ENCODE results near the gene MLF2. TPM values are rescaled to one million over a fixed set of nuclear protein-coding genes. Genes with fewer than 3 reads are reported as not detected.
A peak's percentile ranks its signal among the peaks of the same experiment; 100 is the strongest.

Gene MLF2
- total and polyA plus RNA-seq, 2 of the 13 experiments (the other 11 are each of a cell fraction or from before 2014, with no cell fraction given), result 88.1 to 167 TPM

GRCh38 chr12:6784296-6784695, 31.4 kb upstream of the MLF2 start:
- no peak overlapping the region for H3K4me3 ChIP-seq (replicated peaks in 1 of 3; ENCODE audit: insufficient read depth in 1 of 3, low read depth in 2 of 3, low read length in 3 of 3)
- no peaks in the 10 kb centered on the region for H3K9me3 ChIP-seq (ENCODE audit: low read length)
- H3K27ac ChIP-seq (ENCODE audit: extremely low read length, insufficient read depth, low read length), result no peak overlapping the region
- POLR2A ChIA-PET, result interaction anchor here (1.1 to 1.6 kb wide), 2 partner anchors 16 to 31 kb away, joined by 3 to 4 read pairs; partner anchors contain the start of gene MLF2
- no peak for ATAC-seq
- no peak overlapping the region for H3K9ac ChIP-seq (ENCODE audit: insufficient read depth, low read depth, low read length)
- peaks cover 45% of the 10 kb centered on the region for H3K4me1 ChIP-seq (ENCODE audit: insufficient read depth, low read length)
- TF ChIP-seq FOSL2 (CRISPR knock-in tag; IDR thresholded peaks at IDR 0.05), result 0 out of 2 replicates have a peak, but pooled peaks have one; percentile 13
- TF ChIP-seq DRAP1 (CRISPR knock-in tag; IDR thresholded peaks at IDR 0.05), result no peak
- no peak for TF ChIP-seq CEBPZ (IDR thresholded peaks at IDR 0.05; ENCODE audit: low read length)
- intact Hi-C loops (cut with micrococcal nuclease; ENCODE audit: unreplicated experiment), result no loop called here
- CTCF ChIA-PET (ENCODE audit: low intra/inter-chr PET ratio, low total read pairs), result no interaction called here
- WGBS (ENCODE audit: low lambda C conversion rate), result 24% methylated on average over 5 of the region's 5 CpGs
- peaks cover 2 to 16% of the 10 kb centered on the region in 2 experiments; a peak in 3 of 5 replicates for H3K27me3 ChIP-seq (ENCODE audit: control insufficient read depth in 1 of 2, insufficient read depth in 2 of 2, low read length in 2 of 2)
- no peak overlapping the region for H2AFZ ChIP-seq (ENCODE audit: low read length)
- no TSS peak for BruUV-seq (replicated peaks)
- no peak for FAIRE-seq
- no peak overlapping the region; the same call in 1 of the 2 replicates for H3K4me2 ChIP-seq (ENCODE audit: low read depth, low read length)
- no peaks in the 10 kb centered on the region for H4K20me1 ChIP-seq (ENCODE audit: insufficient read depth, low read length)
- DNase-seq (ENCODE audit: low spot score), result no peak
- in situ Hi-C loops (cut with HindIII; ENCODE audit: extremely low pct_ligation_motif_present, low pct_unique_long_range_greater_than_20kb), result loop anchor here (5.0 kb wide), 1 partner anchor 37 kb away; no protein-coding TSS in a partner anchor
- H3K36me3 ChIP-seq (replicated peaks in 1 of 2; ENCODE audit: control insufficient read depth in 1 of 2, insufficient read depth in 2 of 2, low read length in 2 of 2), result no peaks in the 10 kb centered on the region
- H3K79me2 ChIP-seq (ENCODE audit: insufficient read depth, low read length), result no peaks in the 10 kb centered on the region

DNA sequence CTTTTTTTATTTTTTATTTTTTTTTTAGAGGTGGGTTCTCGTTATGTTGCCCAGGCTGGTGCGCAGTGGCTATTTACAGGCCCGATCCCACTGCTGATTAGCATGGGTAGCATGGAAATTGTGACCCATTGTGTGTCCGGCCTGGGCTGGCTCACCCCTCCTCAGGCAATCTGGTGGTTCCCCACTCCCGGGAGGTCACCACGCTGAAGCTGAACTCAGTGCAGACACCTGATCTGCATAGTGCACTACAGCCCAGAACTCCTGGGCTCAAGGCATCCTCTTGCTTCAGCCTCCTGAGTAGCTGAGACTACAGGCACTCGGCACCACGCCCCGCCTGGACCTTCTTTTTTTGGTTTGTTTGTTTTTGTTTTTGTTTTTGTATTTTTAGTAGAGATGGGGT, 30.9 kb upstream of the MLF2 start:
- Histone ChIP-seq H4K20me1 (ENCODE audit: insufficient read depth, low read length) (no peaks in the 10 kb centered on the region), H3K27ac (ENCODE audit: extremely low read length, insufficient read depth, low read length) (no peak overlapping the region), H2AFZ (ENCODE audit: low read length) (no peak overlapping the region), H3K36me3 (replicated peaks in 1 of 2; ENCODE audit: control insufficient read depth in 1 of 2, insufficient read depth in 2 of 2, low read length in 2 of 2) (no peaks in the 10 kb centered on the region), H3K4me3 (replicated peaks in 1 of 3; ENCODE audit: insufficient read depth in 1 of 3, low read depth in 2 of 3, low read length in 3 of 3) (no peak overlapping the region), H3K79me2 (ENCODE audit: insufficient read depth, low read length) (no peaks in the 10 kb centered on the region), H3K9ac (ENCODE audit: insufficient read depth, low read depth, low read length) (no peak overlapping the region), H3K4me2 (ENCODE audit: low read depth, low read length) (no peak overlapping the region), H3K4me1 (ENCODE audit: insufficient read depth, low read length) (peaks cover 45% of the 10 kb centered on the region), H3K27me3 (ENCODE audit: control insufficient read depth in 1 of 2, insufficient read depth in 2 of 2, low read length in 2 of 2) (peaks cover 2 to 16% of the 10 kb centered on the region in 2 experiments; a peak in 2 of 5 replicates), H3K9me3 (ENCODE audit: low read length) (no peaks in the 10 kb centered on the region)
- POLR2A ChIA-PET, result interaction anchor here (0.7 to 1.6 kb wide), 1 partner anchor 31 kb away, joined by 3 to 4 read pairs; the partner anchor contains the start of gene MLF2
- in situ Hi-C loops (cut with HindIII; ENCODE audit: extremely low pct_ligation_motif_present, low pct_unique_long_range_greater_than_20kb) (loop anchor here (5.0 kb wide), 1 partner anchor 37 kb away; no protein-coding TSS in a partner anchor), intact Hi-C loops (cut with micrococcal nuclease; ENCODE audit: unreplicated experiment) (no loop called here)
- DNase-seq (ENCODE audit: low spot score) (no peak), FAIRE-seq (no peak), ATAC-seq (no peak)
- WGBS (ENCODE audit: low lambda C conversion rate), result 42% methylated on average over 9 of the region's 9 CpGs
- BruUV-seq (replicated peaks), result no TSS peak
- CTCF ChIA-PET (ENCODE audit: low intra/inter-chr PET ratio, low total read pairs), result no interaction called here
- no peak for TF ChIP-seq MBNL3 (CRISPR knock-in tag; conservative IDR thresholded peaks at IDR 0.05)
- TF ChIP-seq TBP (CRISPR knock-in tag; IDR thresholded peaks at IDR 0.05), result no peak
- TF ChIP-seq ATRX (CRISPR knock-in tag; IDR thresholded peaks at IDR 0.05; ENCODE audit: borderline replicate concordance), result no peak
- TF ChIP-seq, protein P1, sequence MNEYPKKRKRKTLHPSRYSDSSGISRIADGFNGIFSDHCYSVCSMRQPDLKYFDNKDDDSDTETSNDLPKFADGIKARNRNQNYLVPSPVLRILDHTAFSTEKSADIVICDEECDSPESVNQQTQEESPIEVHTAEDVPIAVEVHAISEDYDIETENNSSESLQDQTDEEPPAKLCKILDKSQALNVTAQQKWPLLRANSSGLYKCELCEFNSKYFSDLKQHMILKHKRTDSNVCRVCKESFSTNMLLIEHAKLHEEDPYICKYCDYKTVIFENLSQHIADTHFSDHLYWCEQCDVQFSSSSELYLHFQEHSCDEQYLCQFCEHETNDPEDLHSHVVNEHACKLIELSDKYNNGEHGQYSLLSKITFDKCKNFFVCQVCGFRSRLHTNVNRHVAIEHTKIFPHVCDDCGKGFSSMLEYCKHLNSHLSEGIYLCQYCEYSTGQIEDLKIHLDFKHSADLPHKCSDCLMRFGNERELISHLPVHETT (CRISPR knock-in tag; conservative IDR thresholded peaks at IDR 0.05), result no peak
- no peak for TF ChIP-seq CHD2 (IDR thresholded peaks at IDR 0.05; ENCODE audit: low read depth, low read length)
- no peak for TF ChIP-seq NFYC (CRISPR knock-in tag; IDR thresholded peaks at IDR 0.05)
- TF ChIP-seq, protein P2, sequence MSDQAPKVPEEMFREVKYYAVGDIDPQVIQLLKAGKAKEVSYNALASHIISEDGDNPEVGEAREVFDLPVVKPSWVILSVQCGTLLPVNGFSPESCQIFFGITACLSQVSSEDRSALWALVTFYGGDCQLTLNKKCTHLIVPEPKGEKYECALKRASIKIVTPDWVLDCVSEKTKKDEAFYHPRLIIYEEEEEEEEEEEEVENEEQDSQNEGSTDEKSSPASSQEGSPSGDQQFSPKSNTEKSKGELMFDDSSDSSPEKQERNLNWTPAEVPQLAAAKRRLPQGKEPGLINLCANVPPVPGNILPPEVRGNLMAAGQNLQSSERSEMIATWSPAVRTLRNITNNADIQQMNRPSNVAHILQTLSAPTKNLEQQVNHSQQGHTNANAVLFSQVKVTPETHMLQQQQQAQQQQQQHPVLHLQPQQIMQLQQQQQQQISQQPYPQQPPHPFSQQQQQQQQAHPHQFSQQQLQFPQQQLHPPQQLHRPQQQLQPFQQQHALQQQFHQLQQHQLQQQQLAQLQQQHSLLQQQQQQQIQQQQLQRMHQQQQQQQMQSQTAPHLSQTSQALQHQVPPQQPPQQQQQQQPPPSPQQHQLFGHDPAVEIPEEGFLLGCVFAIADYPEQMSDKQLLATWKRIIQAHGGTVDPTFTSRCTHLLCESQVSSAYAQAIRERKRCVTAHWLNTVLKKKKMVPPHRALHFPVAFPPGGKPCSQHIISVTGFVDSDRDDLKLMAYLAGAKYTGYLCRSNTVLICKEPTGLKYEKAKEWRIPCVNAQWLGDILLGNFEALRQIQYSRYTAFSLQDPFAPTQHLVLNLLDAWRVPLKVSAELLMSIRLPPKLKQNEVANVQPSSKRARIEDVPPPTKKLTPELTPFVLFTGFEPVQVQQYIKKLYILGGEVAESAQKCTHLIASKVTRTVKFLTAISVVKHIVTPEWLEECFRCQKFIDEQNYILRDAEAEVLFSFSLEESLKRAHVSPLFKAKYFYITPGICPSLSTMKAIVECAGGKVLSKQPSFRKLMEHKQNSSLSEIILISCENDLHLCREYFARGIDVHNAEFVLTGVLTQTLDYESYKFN (CRISPR knock-in tag; conservative IDR thresholded peaks at IDR 0.05), result no peak
